Spleen (tissue), 11 donors: ENCODE measurements around the gene CFAP119. TPM values are rescaled to one million over a fixed set of nuclear protein-coding genes. Genes with fewer than 3 reads are reported as not detected.

Experiments
- DNase-seq: peaks from one replicate; pipeline ENCODE4 v3.0.0-alpha.2; 2020
- H3K27ac ChIP-seq, 8 donors: fragments of 200-600 bp; sonication (generic) in 7 of 8; 1 replicate in 4 of 8; 2 replicates in 4 of 8; pipeline versions ENCODE4 v1.5.0 to v1.8.0; 2016 to 2021; ENCODE audit warnings: inconsistent platforms in 4 of 8, mild to moderate bottlenecking in 4 of 8, moderate library complexity in 1 of 8
- H3K27me3 ChIP-seq, 7 donors: fragments of 200-600 bp; sonication (generic) in 6 of 7; replicated peaks in 1 of 7; 1 replicate in 4 of 7; 2 replicates in 3 of 7; pipeline versions ENCODE4 v1.5.0 to v1.8.0; 2016 to 2021; ENCODE audit warnings: inconsistent platforms in 3 of 7, mild to moderate bottlenecking in 1 of 7
- H3K36me3 ChIP-seq, 6 donors: fragments of 200-600 bp; sonication (generic) in 5 of 6; 1 replicate in 4 of 6; 2 replicates in 2 of 6; pipeline versions ENCODE4 v1.5.0 to v1.8.0; 2016 to 2021; ENCODE audit warnings: inconsistent platforms in 2 of 6
- H3K4me1 ChIP-seq, 6 donors: fragments of 200-600 bp; sonication (generic) in 5 of 6; 1 replicate in 3 of 6; 2 replicates in 3 of 6; pipeline versions ENCODE4 v1.5.0 to v1.8.0; 2016 to 2021; ENCODE audit warnings: inconsistent platforms in 3 of 6
- H3K4me3 ChIP-seq, 8 donors: fragments of 200-600 bp; sonication (generic) in 7 of 8; 1 replicate in 4 of 8; 2 replicates in 4 of 8; pipeline versions ENCODE4 v1.5.0 to v1.8.0; 2016 to 2021; ENCODE audit warnings: inconsistent platforms in 4 of 8, mild to moderate bottlenecking in 4 of 8, moderate library complexity in 2 of 8
- H3K9me3 ChIP-seq, 8 donors: fragments of 200-600 bp; sonication (generic) in 7 of 8; 1 replicate in 4 of 8; 2 replicates in 4 of 8; pipeline versions ENCODE4 v1.5.0 to v1.8.0; 2016 to 2021; ENCODE audit warnings: inconsistent platforms in 4 of 8
- POLR2A ChIP-seq, 3 donors: fragments of 450-650 bp; IDR thresholded peaks; one replicate each; pipeline ENCODE4 v1.5.1; 2017; ENCODE audit warnings: antibody characterized with exemption in 3 of 3, mild to moderate bottlenecking in 1 of 3
- POLR2AphosphoS5 ChIP-seq, 3 donors: sonication (generic); formaldehyde crosslinking; IDR thresholded peaks; one replicate each; pipeline ENCODE4 v1.5.1; 2017; ENCODE audit warnings: antibody characterized with exemption in 3 of 3
- WGBS, 5 donors: extraction: QIAGEN DNeasy Blood & Tissue Kit in 3 of 5; methylation state at CpG; one replicate each; pipeline versions ENCODE4 v1.1.5 to v1.1.7; 2013 to 2018; 5-methylcytosine and 5-hydroxymethylcytosine counted together
- intact Hi-C: fragments of 100-400 bp; cut with DNase I; formaldehyde crosslinking; loops from one replicate; pipeline ENCODE4 v1.15.0; 2023; ENCODE audit warnings: low total_unique reads
- polyA plus RNA-seq, 3 donors: library from polyadenylated mRNA; stranded (reverse); fragments of 200-250 nt; gene quantifications; one replicate each; pipeline ENCODE4 v1.2.1, GENCODE V29; 2013
- total RNA-seq, 7 donors: library from RNA; depleted of rRNA in 3 of 7; stranded (reverse); fragments of >200 nt in 3 of 7; fragmentation: NEBNext Ultra II Directional in 4 of 7; extraction: Animal tissue kit (Norgen Biotek cat#: 25700) in 4 of 7; gene quantifications; one replicate each; pipeline versions ENCODE4 v1.1.0 to v1.2.1, GENCODE V29; 2016 to 2021
- TF ChIP-seq, protein P1 (sequence below), 11 experiments: fragments of 200-600 bp in 7 of 11; fragments of 450-650 bp in 4 of 11; sonication (generic) in 4 of 11; IDR thresholded peaks in 8 of 11; conservative IDR thresholded peaks in 3 of 11; 1 replicate in 7 of 11; 2 replicates in 4 of 11; pipeline versions ENCODE4 v1.4.0 to v1.8.0; 2016 to 2021; ENCODE audit warnings: antibody characterized with exemption in 11 of 11, inconsistent platforms in 4 of 11, mild to moderate bottlenecking in 1 of 11
- donor health status: healthy with polysubstance abuse.
- donor health status: DM: no; HTN: no; CAD: no; lungs with moderate emphysema.
- donor health status: DM: no; HTN: no; CAD: no.
- donor health status: Bipolar disorder and iron deficiency.
- donor health status: healthy.
- donor health status: DM: no; HTN: no; CAD: no.
- donor health status: DM: yes; HTN: yes; CAD: no.

CFAP119 gene
- total and polyA plus RNA-seq, 10 donors = 3.1 to 15.5 (median 4.5) TPM

DNA sequence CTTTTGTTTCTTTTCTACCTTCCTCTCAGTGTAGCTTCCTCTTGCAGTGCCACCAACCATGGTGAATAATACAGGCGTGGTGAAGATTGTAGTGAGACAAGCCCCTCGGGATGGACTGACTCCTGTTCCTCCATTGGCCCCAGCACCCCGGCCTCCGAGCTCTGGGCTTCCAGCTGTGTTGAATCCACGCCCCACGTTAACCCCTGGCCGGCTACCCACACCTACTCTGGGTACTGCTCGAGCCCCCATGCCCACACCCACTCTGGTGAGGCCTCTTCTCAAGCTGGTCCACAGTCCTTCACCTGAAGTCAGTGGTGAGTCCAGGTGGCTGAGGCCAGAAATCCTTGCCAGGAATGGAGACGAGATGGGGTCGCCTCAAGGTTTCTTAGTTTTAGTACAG, 38.9 kb downstream of the CFAP119 start:
- TF ChIP-seq, protein P1, sequence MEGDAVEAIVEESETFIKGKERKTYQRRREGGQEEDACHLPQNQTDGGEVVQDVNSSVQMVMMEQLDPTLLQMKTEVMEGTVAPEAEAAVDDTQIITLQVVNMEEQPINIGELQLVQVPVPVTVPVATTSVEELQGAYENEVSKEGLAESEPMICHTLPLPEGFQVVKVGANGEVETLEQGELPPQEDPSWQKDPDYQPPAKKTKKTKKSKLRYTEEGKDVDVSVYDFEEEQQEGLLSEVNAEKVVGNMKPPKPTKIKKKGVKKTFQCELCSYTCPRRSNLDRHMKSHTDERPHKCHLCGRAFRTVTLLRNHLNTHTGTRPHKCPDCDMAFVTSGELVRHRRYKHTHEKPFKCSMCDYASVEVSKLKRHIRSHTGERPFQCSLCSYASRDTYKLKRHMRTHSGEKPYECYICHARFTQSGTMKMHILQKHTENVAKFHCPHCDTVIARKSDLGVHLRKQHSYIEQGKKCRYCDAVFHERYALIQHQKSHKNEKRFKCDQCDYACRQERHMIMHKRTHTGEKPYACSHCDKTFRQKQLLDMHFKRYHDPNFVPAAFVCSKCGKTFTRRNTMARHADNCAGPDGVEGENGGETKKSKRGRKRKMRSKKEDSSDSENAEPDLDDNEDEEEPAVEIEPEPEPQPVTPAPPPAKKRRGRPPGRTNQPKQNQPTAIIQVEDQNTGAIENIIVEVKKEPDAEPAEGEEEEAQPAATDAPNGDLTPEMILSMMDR (IDR thresholded peaks at IDR 0.05 in 8 of 11, conservative IDR thresholded peaks at IDR 0.05 in 3 of 11) = no peak
- TF ChIP-seq POLR2A (IDR thresholded peaks at IDR 0.05) = no peak
- TF ChIP-seq POLR2AphosphoS5 (IDR thresholded peaks at IDR 0.05) = no peak
- no peaks in the 10 kb centered on the region for H3K27me3 ChIP-seq
- H3K9me3 ChIP-seq = no peaks in the 10 kb centered on the region
- peak overlapping the region in 2 of 8 donors; percentile 16 to 75 for H3K27ac ChIP-seq
- no peak overlapping the region for H3K4me3 ChIP-seq
- intact Hi-C loops = loop anchor here (10.0 kb wide), 1 partner anchor 52 kb away; no protein-coding TSS in a partner anchor
- DNase-seq = no peak
- WGBS, 5 donors = 82 to 93% (median 91%) methylated on average over 10 of the region's 10 CpGs
- H3K4me1 ChIP-seq = peaks cover 3 to 44% (median 21%) of the 10 kb centered on the region in 6 donors
- H3K36me3 ChIP-seq = peaks cover 13 to 100% (median 87%) of the 10 kb centered on the region in 6 donors

GRCh38 chr16:30722443-30722842, 39.4 kb downstream of the CFAP119 start:
- WGBS, 5 donors = 61 to 77% (median 69%) methylated on average over 6 of the region's 6 CpGs
- H3K27me3 ChIP-seq = no peaks in the 10 kb centered on the region
- peaks cover 13 to 100% (median 89%) of the 10 kb centered on the region in 6 donors for H3K36me3 ChIP-seq
- peak; percentile 74 for DNase-seq
- peak; percentile 38 to 80 (median 56) for TF ChIP-seq POLR2AphosphoS5 (IDR thresholded peaks at IDR 0.05)
- TF ChIP-seq POLR2A (IDR thresholded peaks at IDR 0.05) = no peak
- TF ChIP-seq, protein P1 (IDR thresholded peaks at IDR 0.05 in 8 of 11, conservative IDR thresholded peaks at IDR 0.05 in 3 of 11) = peak in 5 of 11 experiments; percentile 17 to 40 (median 34)
- H3K4me1 ChIP-seq = peaks cover 3 to 44% (median 21%) of the 10 kb centered on the region in 6 donors
- H3K27ac ChIP-seq = peak overlapping the region in 5 of 8 donors; percentile 12 to 75 (median 16)
- no peaks in the 10 kb centered on the region for H3K9me3 ChIP-seq
- no peak overlapping the region for H3K4me3 ChIP-seq
- intact Hi-C loops = loop anchor here (10.0 kb wide), 1 partner anchor 52 kb away; no protein-coding TSS in a partner anchor

DNA sequence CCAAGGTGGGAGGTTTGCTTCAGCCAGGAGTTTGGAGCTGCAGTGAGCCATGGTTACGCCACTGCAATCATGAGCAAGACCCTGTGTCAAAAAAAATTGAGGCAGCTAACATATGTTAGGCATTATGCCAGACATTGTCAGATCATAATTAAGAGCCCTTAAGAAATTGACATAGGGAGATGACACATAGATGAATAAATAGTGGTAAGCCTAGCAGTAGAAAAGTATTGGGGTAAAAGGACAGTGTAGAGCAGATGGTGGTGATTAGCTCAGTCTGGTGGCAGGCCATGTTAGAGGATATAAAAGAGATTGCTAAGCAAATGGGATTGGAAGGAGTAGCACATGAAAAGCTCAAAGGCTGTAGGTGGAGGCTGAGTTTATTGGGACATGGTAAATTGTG, 40.3 kb downstream of the CFAP119 start:
- Histone ChIP-seq H3K4me1 (peaks cover 3 to 44% (median 25%) of the 10 kb centered on the region in 6 donors), H3K36me3 (peaks cover 13 to 100% (median 94%) of the 10 kb centered on the region in 6 donors), H3K9me3 (no peaks in the 10 kb centered on the region), H3K27ac (peak overlapping the region in 2 of 8 donors; percentile 9 to 21), H3K27me3 (no peaks in the 10 kb centered on the region), H3K4me3 (no peak overlapping the region)
- intact Hi-C loops = loop anchor here (10.0 kb wide), 1 partner anchor 53 kb away; no protein-coding TSS in a partner anchor
- TF ChIP-seq, protein P1 (IDR thresholded peaks at IDR 0.05 in 8 of 11, conservative IDR thresholded peaks at IDR 0.05 in 3 of 11) = no peak
- TF ChIP-seq POLR2AphosphoS5 (IDR thresholded peaks at IDR 0.05) (no peak), POLR2A (IDR thresholded peaks at IDR 0.05) (no peak)
- DNase-seq = no peak
- 91 to 100% (median 96%) methylated on average over 1 of the region's 1 CpG for WGBS, 5 donors

DNA sequence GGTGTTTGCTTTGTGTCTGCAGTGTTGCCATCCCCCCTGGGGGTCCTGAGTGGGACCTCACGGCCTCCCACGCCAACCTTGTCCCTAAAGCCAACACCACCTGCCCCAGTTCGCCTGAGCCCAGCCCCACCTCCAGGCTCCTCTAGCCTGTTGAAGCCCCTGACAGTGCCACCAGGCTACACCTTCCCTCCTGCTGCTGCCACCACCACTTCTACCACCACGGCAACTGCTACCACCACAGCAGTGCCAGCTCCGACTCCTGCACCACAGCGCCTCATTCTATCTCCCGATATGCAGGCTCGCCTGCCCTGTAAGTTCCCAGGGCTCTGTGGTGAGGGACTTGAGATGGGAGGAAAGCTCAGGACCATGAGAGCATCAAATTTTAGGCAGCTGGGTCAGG, 40.7 kb downstream of the CFAP119 start:
- H3K36me3 ChIP-seq = peaks cover 13 to 100% (median 96%) of the 10 kb centered on the region in 6 donors
- intact Hi-C loops = loop anchor here (10.0 kb wide), 1 partner anchor 54 kb away; no protein-coding TSS in a partner anchor

More for the DNA sequence above, 40.7 kb downstream of the CFAP119 start:
- Histone ChIP-seq H3K27ac (peak overlapping the region in 2 of 8 donors; percentile 9 to 21), H3K27me3 (no peaks in the 10 kb centered on the region), H3K9me3 (no peaks in the 10 kb centered on the region), H3K4me1 (peaks cover 3 to 44% (median 26%) of the 10 kb centered on the region in 6 donors), H3K4me3 (no peak overlapping the region)
- no peak for DNase-seq
- WGBS, 5 donors = 94 to 97% (median 96%) methylated on average over 8 of the region's 8 CpGs
- TF ChIP-seq, protein P1 (IDR thresholded peaks at IDR 0.05 in 8 of 11, conservative IDR thresholded peaks at IDR 0.05 in 3 of 11) = no peak
- TF ChIP-seq POLR2AphosphoS5 (IDR thresholded peaks at IDR 0.05) (peak in 2 of 3 donors; percentile 8 to 41), POLR2A (IDR thresholded peaks at IDR 0.05) (no peak)
